Skin epidermis (tissue), 12 donors: ENCODE measurements around the gene PYHIN1.
A peak's percentile ranks its signal among the peaks of the same experiment; 100 is the strongest.

Experiments used
- H3K27ac ChIP-seq, 21 experiments: fragments of 200-600 bp; sonication (generic) in 11 of 21; one replicate each; pipeline ENCODE4 v1.5.0; 2020; ENCODE audit warnings: mild to moderate bottlenecking in 3 of 21, inconsistent platforms in 2 of 21, moderate library complexity in 2 of 21
- H3K4me3 ChIP-seq, 7 experiments: fragments of 200-600 bp; sonication (generic) in 2 of 7; one replicate each; pipeline ENCODE4 v1.5.0; 2020; ENCODE audit warnings: inconsistent platforms in 2 of 7, mild to moderate bottlenecking in 2 of 7, moderate library complexity in 1 of 7

PYHIN1 gene

DNA sequence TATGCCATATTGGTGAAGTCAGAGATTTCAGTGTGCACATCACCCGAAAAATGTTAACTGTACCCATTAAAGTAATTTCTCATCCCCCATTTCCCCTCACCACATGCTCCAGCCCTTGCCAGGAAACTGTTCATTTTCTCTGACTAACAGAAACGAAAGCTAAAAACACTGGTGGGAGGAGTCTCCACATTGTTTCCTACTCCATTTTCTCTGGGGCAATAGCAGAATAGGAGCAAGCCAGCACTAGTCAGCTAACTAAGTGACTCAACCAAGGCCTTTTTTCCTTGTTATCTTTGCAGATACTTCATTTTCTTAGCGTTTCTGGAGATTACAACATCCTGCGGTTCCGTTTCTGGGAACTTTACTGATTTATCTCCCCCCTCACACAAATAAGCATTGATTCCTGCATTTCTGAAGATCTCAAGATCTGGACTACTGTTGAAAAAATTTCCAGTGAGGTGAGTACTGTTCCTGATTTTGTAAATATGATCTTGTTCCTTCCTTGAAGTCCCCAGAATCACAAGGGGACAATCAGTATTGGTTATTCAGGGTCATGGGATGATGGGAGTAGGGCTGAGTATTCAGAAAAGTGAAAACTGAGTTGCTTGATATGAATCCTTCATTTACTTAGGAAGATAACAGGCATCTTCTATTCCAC is 78.5 kb downstream of the PYHIN1 start, which contains the start of gene IFI16:
IFI16 (plus strand) TSS at position 204 of the 658 bp plus-strand sequence. CDS start 4,774 bp downstream, outside the sequence.
- H3K4me3 ChIP-seq, result peak within 1 kb of the TSS; percentile 43 to 63 (median 50)

DNA sequence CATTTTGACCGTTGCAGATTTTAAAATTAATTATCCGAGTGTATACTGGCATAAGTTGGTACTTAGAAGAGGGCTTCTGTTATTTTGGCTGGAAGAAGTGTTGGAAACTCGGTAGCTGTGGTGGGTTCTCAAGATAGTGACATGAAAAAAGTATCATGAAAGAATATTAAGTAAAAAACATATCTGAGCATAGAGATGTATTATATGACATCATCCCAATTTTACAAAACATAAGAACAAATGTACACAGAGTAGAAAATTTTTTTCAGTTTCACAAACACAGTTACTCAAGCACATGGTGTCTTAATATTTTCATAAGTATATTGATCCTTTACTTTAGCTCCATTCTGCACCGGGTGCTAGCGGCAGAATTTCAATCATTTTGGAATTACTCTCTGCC is 79.0 kb downstream of the PYHIN1 start:
- Histone ChIP-seq H3K4me3 (peak overlapping the region; percentile 43 to 63 (median 50)), H3K27ac (peak overlapping the region; percentile 68 to 97 (median 92))

More for the DNA sequence above, 78.5 kb downstream of the PYHIN1 start, which contains the start of gene IFI16:
- H3K27ac ChIP-seq, result peak within 1 kb of the TSS; percentile 68 to 97 (median 92)

DNA sequence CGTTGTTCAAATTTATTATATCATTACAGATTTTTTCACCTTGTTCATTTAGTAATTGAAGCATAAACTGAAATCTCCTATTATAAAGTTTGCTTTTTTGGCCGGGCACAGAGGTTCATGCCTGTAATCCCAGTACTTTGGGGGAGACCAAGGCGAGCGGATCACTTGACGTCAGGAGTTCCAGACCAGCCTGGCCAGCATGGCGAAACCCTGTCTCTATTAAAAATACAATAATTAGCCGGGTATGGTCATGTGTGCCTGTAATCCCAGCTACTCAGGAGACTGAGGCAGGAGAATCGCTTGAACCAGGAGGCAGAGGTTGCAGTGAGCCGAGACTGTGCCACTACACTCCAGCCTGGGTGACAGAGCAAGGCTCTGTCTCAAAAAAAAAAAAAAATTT is 79.6 kb downstream of the PYHIN1 start:
- H3K4me3 ChIP-seq, result peak overlapping the region; percentile 43 to 63 (median 50)
- H3K27ac ChIP-seq, result peak overlapping the region; percentile 68 to 97 (median 92)

DNA sequence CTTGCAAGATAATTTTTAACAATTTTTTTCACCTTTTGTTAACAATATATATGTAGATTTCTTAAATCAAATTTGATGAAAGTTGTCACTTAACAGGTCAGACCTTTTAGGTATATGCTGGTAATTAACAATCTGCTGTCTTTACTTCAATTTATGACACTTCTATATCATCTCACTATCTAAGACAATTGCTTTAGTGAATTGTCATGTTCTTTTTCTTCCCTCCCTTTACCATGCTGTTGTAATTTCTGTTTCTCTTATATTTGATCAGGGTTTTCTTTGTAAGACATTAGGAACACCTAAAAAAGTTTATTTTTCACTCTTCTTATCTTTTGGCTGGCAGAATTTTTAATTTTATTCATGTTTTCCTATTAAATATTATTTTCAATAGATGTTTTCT is 80.4 kb downstream of the PYHIN1 start:
- peak overlapping the region; percentile 25 to 63 (median 50) for H3K4me3 ChIP-seq
- peak overlapping the region in 20 of 21 experiments; percentile 1 to 97 (median 92) for H3K27ac ChIP-seq

DNA sequence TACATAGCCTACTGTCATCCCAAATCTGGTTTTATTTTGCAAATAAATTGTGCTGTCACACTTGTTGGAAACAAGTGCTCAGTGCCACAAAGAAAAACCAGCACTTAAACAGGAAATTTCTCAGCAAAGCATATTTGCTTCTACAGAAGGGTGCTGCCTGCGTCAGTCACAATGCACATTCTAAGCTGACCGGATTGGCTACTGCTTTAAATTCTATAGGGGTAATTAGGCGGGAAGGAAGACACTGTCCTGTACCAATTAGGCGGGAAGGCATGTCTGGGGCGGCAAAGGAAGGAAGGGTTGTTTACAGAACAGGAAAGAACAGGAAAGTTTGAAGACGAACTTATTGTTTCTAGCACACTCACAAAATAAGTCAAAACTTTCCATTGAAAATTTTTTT is 81.1 kb downstream of the PYHIN1 start:
- Histone ChIP-seq H3K27ac (peak overlapping the region in 19 of 21 experiments; percentile 1 to 97 (median 93)), H3K4me3 (peak overlapping the region; percentile 25 to 63 (median 50))

DNA sequence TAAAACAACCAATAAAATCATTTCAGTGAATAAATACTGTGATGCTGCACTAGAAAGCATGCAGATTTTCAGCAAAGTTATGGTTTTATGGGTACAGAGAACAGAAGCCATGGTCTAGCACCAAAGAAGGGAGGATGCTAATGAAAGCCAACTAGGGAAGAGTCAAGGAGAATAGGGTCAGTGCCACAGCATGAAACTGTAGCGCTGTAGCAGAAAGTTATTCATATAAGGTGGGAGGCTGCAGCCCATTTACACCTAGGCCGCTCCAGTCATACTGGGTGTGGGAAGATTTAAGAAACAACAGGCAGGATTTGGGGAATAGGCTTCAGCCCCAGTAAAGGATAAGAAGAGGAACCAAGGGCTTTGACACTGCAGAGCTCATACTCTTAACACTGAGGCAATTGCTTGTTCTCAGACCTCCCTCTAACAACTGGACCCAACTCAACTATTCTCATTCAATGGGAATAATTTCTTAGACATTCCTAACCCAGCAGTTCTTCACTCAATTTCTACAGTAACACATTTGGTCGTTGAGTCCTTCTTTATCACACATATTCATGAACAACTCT is 82.7 kb downstream of the PYHIN1 start:
- Histone ChIP-seq H3K27ac (peak overlapping the region in 13 of 21 experiments; percentile 37 to 97 (median 94)), H3K4me3 (peak overlapping the region; percentile 2 to 63 (median 45))

DNA sequence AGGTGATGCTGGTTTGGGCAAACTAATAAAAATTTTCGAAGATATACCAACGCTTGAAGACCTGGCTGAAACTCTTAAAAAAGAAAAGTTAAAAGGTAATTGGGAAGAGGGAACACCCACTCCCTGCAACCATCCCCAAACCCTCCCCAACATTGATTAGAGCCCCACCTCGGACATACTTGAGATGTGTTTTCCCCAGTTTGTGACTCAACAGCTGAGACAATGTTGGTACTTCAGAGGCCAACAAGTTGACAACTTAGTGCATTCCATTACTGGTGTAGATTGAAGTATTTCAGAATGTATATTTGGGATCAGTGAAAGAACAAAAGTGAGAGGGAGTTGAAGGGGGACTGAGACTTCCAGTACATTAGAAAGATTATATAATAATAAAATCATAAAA is 83.5 kb downstream of the PYHIN1 start:
- H3K27ac ChIP-seq, result peak overlapping the region in 18 of 21 experiments; percentile 38 to 97 (median 66)
- H3K4me3 ChIP-seq, result no peak overlapping the region

DNA sequence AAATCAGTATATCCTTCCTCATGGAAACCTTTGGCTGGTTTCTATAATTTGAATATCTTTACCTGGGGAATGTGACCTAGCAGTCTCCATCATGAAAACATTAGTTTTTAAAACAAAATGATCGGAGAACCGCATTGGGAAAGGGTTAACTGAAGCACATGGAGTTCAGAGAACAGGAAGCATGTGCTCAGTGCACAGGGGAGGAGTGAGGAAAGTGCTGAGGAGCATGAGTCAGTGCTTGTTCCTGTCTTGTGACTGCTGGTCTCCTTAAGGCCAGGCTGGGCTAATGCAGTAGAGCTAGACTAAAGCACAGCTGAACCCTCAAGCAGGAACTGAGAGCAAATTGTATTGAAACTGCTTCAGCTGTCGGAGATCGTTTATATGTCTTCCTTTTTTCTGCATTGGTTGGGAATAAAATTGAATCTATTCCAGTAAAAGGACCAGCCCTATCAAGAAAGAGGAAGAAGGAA is 84.1 kb downstream of the PYHIN1 start:
- Histone ChIP-seq H3K4me3 (peak overlapping the region in 3 of 7 experiments; percentile 6 to 15 (median 14)), H3K27ac (peak overlapping the region in 19 of 21 experiments; percentile 38 to 97 (median 69))

DNA sequence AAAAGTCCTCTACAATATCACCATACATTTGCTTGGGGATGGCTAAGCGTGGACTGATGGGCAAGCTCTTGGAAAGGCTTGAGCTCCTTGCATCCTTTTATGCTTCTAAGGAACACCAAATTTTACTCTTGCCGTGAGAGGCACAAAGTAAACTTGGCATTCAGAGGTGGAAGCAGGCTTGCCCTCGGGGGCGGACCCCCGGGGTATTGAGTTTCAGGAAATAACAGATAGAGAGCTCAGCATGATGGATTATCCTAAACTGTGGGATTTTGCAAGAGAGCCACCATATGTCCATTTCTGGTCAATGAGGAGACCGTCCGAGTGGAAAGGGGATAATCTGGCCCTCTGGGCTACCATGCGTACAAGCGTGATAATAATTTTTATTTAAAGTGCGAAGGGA is 92.4 kb downstream of the PYHIN1 start:
- no peak overlapping the region for H3K4me3 ChIP-seq
- H3K27ac ChIP-seq, result no peak overlapping the region

DNA sequence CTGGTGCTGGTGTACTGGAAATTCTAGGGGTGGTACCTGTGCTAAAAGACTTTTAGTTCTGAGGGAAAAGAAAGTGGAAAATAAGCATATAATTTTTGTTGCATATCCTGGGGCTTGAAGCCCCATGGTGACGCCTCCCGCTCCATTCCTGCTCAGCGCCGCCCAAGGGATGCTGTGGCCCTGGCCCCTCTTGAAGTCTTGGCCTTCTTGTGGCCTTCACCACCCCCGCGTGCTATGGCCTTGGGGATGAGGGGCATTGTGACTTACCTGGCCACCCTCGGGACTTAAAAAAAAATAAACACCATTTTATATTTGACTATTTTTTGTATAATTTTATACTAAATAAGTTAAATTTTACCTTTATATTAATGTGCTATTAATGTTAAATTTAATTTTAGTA is 93.7 kb downstream of the PYHIN1 start:
- Histone ChIP-seq H3K4me3 (no peak overlapping the region), H3K27ac (no peak overlapping the region)
